ENCODE data around the gene ACAD11. TPM values are rescaled to one million over a fixed set of nuclear protein-coding genes. Genes with fewer than 3 reads are reported as not detected.

Gene ACAD11
- total RNA-seq, 1 experiment from 2014 or later, result 20.3 TPM

GRCh38 chr3:132694991-132695390 is 35.4 kb upstream of the ACAD11 start (continued):
- TF ChIP-seq ZNF425 (CRISPR knock-in tag; conservative IDR thresholded peaks at IDR 0.05) (no peak), USF2 (CRISPR knock-in tag; IDR thresholded peaks at IDR 0.05) (no peak)
- TF ChIP-seq, protein P1, sequence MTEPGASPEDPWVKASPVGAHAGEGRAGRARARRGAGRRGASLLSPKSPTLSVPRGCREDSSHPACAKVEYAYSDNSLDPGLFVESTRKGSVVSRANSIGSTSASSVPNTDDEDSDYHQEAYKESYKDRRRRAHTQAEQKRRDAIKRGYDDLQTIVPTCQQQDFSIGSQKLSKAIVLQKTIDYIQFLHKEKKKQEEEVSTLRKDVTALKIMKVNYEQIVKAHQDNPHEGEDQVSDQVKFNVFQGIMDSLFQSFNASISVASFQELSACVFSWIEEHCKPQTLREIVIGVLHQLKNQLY (CRISPR knock-in tag; IDR thresholded peaks at IDR 0.05), result no peak
- TF ChIP-seq, protein P2, sequence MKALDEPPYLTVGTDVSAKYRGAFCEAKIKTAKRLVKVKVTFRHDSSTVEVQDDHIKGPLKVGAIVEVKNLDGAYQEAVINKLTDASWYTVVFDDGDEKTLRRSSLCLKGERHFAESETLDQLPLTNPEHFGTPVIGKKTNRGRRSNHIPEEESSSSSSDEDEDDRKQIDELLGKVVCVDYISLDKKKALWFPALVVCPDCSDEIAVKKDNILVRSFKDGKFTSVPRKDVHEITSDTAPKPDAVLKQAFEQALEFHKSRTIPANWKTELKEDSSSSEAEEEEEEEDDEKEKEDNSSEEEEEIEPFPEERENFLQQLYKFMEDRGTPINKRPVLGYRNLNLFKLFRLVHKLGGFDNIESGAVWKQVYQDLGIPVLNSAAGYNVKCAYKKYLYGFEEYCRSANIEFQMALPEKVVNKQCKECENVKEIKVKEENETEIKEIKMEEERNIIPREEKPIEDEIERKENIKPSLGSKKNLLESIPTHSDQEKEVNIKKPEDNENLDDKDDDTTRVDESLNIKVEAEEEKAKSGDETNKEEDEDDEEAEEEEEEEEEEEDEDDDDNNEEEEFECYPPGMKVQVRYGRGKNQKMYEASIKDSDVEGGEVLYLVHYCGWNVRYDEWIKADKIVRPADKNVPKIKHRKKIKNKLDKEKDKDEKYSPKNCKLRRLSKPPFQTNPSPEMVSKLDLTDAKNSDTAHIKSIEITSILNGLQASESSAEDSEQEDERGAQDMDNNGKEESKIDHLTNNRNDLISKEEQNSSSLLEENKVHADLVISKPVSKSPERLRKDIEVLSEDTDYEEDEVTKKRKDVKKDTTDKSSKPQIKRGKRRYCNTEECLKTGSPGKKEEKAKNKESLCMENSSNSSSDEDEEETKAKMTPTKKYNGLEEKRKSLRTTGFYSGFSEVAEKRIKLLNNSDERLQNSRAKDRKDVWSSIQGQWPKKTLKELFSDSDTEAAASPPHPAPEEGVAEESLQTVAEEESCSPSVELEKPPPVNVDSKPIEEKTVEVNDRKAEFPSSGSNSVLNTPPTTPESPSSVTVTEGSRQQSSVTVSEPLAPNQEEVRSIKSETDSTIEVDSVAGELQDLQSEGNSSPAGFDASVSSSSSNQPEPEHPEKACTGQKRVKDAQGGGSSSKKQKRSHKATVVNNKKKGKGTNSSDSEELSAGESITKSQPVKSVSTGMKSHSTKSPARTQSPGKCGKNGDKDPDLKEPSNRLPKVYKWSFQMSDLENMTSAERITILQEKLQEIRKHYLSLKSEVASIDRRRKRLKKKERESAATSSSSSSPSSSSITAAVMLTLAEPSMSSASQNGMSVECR (CRISPR knock-in tag; IDR thresholded peaks at IDR 0.05; ENCODE audit: borderline replicate concordance), result no peak

GRCh38 chr3:132690040-132690439 is 30.4 kb upstream of the ACAD11 start:
- no peaks in the 10 kb centered on the region for H3K4me1 Mint-ChIP-seq
- ATAC-seq (no peak), DNase-seq (ENCODE audit: low spot score) (no peak)
- POLR2A ChIA-PET, result no interaction called here
- H3K36me3 Mint-ChIP-seq, result peaks cover 32% of the 10 kb centered on the region
- no peaks in the 10 kb centered on the region for H3K27me3 Mint-ChIP-seq (ENCODE audit: low read depth)
- H3K9me3 Mint-ChIP-seq, result no peaks in the 10 kb centered on the region
- no peak overlapping the region for H3K27ac Mint-ChIP-seq
- CTCF ChIA-PET, result no interaction called here
- no peak overlapping the region for H3K4me3 Mint-ChIP-seq
- TF ChIP-seq, protein P3, sequence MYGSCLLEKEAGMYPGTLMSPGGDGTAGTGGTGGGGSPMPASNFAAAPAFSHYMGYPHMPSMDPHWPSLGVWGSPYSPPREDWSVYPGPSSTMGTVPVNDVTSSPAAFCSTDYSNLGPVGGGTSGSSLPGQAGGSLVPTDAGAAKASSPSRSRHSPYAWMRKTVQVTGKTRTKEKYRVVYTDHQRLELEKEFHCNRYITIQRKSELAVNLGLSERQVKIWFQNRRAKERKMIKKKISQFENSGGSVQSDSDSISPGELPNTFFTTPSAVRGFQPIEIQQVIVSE (CRISPR knock-in tag; IDR thresholded peaks at IDR 0.05; ENCODE audit: borderline replicate concordance), result no peak
- TF ChIP-seq OVOL2 (CRISPR knock-in tag; IDR thresholded peaks at IDR 0.05; ENCODE audit: borderline replicate concordance) (no peak), CREB1 (CRISPR knock-in tag; IDR thresholded peaks at IDR 0.05) (no peak), ZNF396 (CRISPR knock-in tag; IDR thresholded peaks at IDR 0.05; ENCODE audit: borderline replicate concordance) (no peak), ATF1 (CRISPR knock-in tag; IDR thresholded peaks at IDR 0.05) (no peak), ZNF317 (CRISPR knock-in tag; IDR thresholded peaks at IDR 0.05; ENCODE audit: borderline replicate concordance, low read depth) (no peak), ATF3 (CRISPR knock-in tag; conservative IDR thresholded peaks at IDR 0.05) (no peak), FOXP4 (CRISPR knock-in tag; IDR thresholded peaks at IDR 0.05) (no peak), RELA (CRISPR knock-in tag; IDR thresholded peaks at IDR 0.05; ENCODE audit: borderline replicate concordance) (no peak)
- TF ChIP-seq, protein P4, sequence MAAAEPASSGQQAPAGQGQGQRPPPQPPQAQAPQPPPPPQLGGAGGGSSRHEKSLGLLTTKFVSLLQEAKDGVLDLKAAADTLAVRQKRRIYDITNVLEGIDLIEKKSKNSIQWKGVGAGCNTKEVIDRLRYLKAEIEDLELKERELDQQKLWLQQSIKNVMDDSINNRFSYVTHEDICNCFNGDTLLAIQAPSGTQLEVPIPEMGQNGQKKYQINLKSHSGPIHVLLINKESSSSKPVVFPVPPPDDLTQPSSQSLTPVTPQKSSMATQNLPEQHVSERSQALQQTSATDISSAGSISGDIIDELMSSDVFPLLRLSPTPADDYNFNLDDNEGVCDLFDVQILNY (CRISPR knock-in tag; IDR thresholded peaks at IDR 0.05), result no peak
- TF ChIP-seq, protein P5, sequence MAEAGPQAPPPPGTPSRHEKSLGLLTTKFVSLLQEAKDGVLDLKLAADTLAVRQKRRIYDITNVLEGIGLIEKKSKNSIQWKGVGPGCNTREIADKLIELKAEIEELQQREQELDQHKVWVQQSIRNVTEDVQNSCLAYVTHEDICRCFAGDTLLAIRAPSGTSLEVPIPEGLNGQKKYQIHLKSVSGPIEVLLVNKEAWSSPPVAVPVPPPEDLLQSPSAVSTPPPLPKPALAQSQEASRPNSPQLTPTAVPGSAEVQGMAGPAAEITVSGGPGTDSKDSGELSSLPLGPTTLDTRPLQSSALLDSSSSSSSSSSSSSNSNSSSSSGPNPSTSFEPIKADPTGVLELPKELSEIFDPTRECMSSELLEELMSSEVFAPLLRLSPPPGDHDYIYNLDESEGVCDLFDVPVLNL (CRISPR knock-in tag; IDR thresholded peaks at IDR 0.05; ENCODE audit: borderline replicate concordance, low read depth), result no peak
- TF ChIP-seq, protein P6, sequence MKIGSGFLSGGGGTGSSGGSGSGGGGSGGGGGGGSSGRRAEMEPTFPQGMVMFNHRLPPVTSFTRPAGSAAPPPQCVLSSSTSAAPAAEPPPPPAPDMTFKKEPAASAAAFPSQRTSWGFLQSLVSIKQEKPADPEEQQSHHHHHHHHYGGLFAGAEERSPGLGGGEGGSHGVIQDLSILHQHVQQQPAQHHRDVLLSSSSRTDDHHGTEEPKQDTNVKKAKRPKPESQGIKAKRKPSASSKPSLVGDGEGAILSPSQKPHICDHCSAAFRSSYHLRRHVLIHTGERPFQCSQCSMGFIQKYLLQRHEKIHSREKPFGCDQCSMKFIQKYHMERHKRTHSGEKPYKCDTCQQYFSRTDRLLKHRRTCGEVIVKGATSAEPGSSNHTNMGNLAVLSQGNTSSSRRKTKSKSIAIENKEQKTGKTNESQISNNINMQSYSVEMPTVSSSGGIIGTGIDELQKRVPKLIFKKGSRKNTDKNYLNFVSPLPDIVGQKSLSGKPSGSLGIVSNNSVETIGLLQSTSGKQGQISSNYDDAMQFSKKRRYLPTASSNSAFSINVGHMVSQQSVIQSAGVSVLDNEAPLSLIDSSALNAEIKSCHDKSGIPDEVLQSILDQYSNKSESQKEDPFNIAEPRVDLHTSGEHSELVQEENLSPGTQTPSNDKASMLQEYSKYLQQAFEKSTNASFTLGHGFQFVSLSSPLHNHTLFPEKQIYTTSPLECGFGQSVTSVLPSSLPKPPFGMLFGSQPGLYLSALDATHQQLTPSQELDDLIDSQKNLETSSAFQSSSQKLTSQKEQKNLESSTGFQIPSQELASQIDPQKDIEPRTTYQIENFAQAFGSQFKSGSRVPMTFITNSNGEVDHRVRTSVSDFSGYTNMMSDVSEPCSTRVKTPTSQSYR (CRISPR knock-in tag; IDR thresholded peaks at IDR 0.05), result no peak

Measured in WTC11 (cell line).